H1 (cell line): Measurements from ENCODE around the gene RANBP2. TPM values are rescaled to one million over a fixed set of nuclear protein-coding genes. Genes with fewer than 3 reads are reported as not detected.

ENCODE experiments used
- CHD7 ChIP-seq: fragments of 300-600 bp; sonication (generic); IDR thresholded peaks from 2 replicates; pipeline ENCODE4 v1.7.1; 2012; ENCODE audit warnings: low read length, moderate library complexity, mild to moderate bottlenecking, inconsistent platforms; ENCODE audit not compliant: insufficient replicate concordance
- CTBP2 ChIP-seq: IDR thresholded peaks from 2 replicates; pipeline ENCODE4 v1.7.0; 2011; ENCODE audit warnings: borderline replicate concordance, mild to moderate bottlenecking, moderate library complexity, mixed read lengths, low read length; ENCODE audit not compliant: insufficient read depth, insufficient read length
- KDM5A ChIP-seq: fragments of 200-600 bp; IDR thresholded peaks from 2 replicates; pipeline ENCODE4 v1.7.1; 2012; ENCODE audit warnings: mild to moderate bottlenecking, low read length, inconsistent platforms, mixed read lengths
- MAFK ChIP-seq: IDR thresholded peaks from 2 replicates; pipeline ENCODE4 v1.6.1; 2012; ENCODE audit warnings: low read depth, mild to moderate bottlenecking, improper control_type of control experiment, low read length
- NRF1 ChIP-seq: IDR thresholded peaks from 2 replicates; pipeline ENCODE4 v1.6.1; 2011; ENCODE audit warnings: mild to moderate bottlenecking, low read depth, low read length, improper control_type of control experiment
- POLR2A ChIP-seq, 2 experiments: IDR thresholded peaks; 1 replicate in 1 of 2; 2 replicates in 1 of 2; pipeline ENCODE4 v1.6.1; 2011; ENCODE audit warnings: low read depth in 2 of 2, low read length in 2 of 2, mild to moderate bottlenecking in 2 of 2; ENCODE audit errors: control extremely low read depth in 1 of 2
- RAD21 ChIP-seq, 2 experiments: IDR thresholded peaks in 1 of 2; conservative IDR thresholded peaks in 1 of 2; 2 replicates each; pipeline ENCODE4 v1.6.1; 2011; ENCODE audit warnings: low read depth in 2 of 2, low read length in 2 of 2, improper control_type of control experiment in 1 of 2, inconsistent platforms in 1 of 2, mild to moderate bottlenecking in 1 of 2, moderate library complexity in 1 of 2
- RNF2 ChIP-seq: fragments of 200-900, 300-1000 bp; sonication (generic); IDR thresholded peaks from 2 replicates; pipeline ENCODE4 v1.7.1; 2016; ENCODE audit warnings: borderline replicate concordance, low read depth, mild to moderate bottlenecking, antibody characterized with exemption, low read length; ENCODE audit not compliant: poor library complexity, severe bottlenecking; ENCODE audit errors: missing control alignments
- SUZ12 ChIP-seq: fragments of 200-600 bp; sonication (generic); IDR thresholded peaks from 2 replicates; pipeline ENCODE4 v1.6.1; 2012; ENCODE audit warnings: mild to moderate bottlenecking, inconsistent platforms, low read length, moderate library complexity, mixed read lengths
- TEAD4 ChIP-seq: IDR thresholded peaks from 2 replicates; pipeline ENCODE4 v1.6.1; 2012; ENCODE audit warnings: low read depth, low read length, inconsistent platforms, mixed read lengths
- polyA plus RNA-seq, 7 experiments: library from polyadenylated mRNA; depleted of rRNA in 3 of 7; stranded (reverse) in 5 of 7; unstranded in 2 of 7; fragments of >200 nt in 5 of 7; fragments of 200-250 nt in 2 of 7; gene quantifications; 1 replicate in 5 of 7; 2 replicates in 1 of 7; 4 replicates in 1 of 7; pipeline versions ENCODE4 v1.2.1 to v1.2.3, GENCODE V29; 2011 to 2013; ENCODE audit warnings: missing spikeins in 2 of 7, mixed read lengths in 2 of 7
- total RNA-seq: library from RNA; stranded (reverse); fragmentation: NEBNext Ultra II Directional; extraction: Animal tissue kit (Norgen Biotek cat#: 25700); gene quantifications from 2 replicates; pipeline ENCODE4 v1.2.1, GENCODE V29; 2021
- TF ChIP-seq, protein P1 (sequence below): IDR thresholded peaks from 2 replicates; pipeline ENCODE4 v1.6.1; 2011; ENCODE audit warnings: low read depth, mild to moderate bottlenecking, low read length; ENCODE audit not compliant: insufficient read depth

The RANBP2 gene
- total and polyA plus RNA-seq, 2 of the 8 experiments (the other 6 are each of a cell fraction or from before 2014, with no cell fraction given): 8.2 to 95.9 TPM

DNA sequence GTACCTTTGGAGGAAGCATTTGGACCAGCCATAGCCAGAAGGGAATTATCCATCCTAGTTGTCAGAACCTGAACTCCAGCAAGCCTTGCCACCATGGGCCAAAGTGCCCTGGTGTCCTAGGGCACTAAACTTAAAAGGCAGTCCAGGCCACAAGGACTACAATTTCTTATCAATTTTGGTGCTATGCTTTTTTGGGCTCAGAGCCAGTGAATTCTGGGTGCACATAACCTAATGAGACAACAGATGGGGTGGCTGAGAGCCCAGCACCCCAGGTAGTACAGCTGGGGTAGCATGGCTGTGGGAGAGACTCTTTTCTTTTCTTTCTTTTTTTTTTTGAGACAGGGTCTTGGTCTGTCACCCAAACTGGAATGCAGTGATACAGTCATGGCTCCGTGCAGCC lies 14.4 kb upstream of the RANBP2 start (continued):
- no peak for TF ChIP-seq CHD7
- TF ChIP-seq RAD21 (IDR thresholded peaks at IDR 0.05 in 1 of 2, conservative IDR thresholded peaks at IDR 0.05 in 1 of 2; ENCODE audit: low read depth in 2 of 2, low read length in 2 of 2): no peak
- TF ChIP-seq TEAD4: no peak
- no peak for TF ChIP-seq MAFK
- no peak for TF ChIP-seq POLR2A (IDR thresholded peaks at IDR 0.05; ENCODE audit: control extremely low read depth in 1 of 2, low read depth in 2 of 2, low read length in 2 of 2)
- no peak for TF ChIP-seq NRF1
- TF ChIP-seq, protein P1, sequence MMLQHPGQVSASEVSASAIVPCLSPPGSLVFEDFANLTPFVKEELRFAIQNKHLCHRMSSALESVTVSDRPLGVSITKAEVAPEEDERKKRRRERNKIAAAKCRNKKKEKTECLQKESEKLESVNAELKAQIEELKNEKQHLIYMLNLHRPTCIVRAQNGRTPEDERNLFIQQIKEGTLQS: no peak
- no peak for TF ChIP-seq CTBP2
- TF ChIP-seq KDM5A: no peak
- no peak for TF ChIP-seq SUZ12
- no peak for TF ChIP-seq RNF2
